Lower leg skin (tissue), 3 donors: ENCODE results near the gene ANKRD33.

Source experiments
- CTCF ChIP-seq, 3 donors: fragments of 450-650 bp; IDR thresholded peaks; one replicate each; pipeline ENCODE4 v1.5.1; 2016; ENCODE audit warnings: antibody characterized with exemption in 3 of 3, mild to moderate bottlenecking in 3 of 3, moderate library complexity in 2 of 3
- POLR2A ChIP-seq, 2 donors: fragments of 450-650 bp; IDR thresholded peaks; one replicate each; pipeline ENCODE4 v1.6.1; 2016 to 2017; ENCODE audit warnings: antibody characterized with exemption in 2 of 2, mild to moderate bottlenecking in 1 of 2, moderate library complexity in 1 of 2

GRCh38 chr12:51839310-51839947 is 48.5 kb upstream of the ANKRD33 start:
- no peak for TF ChIP-seq POLR2A (IDR thresholded peaks at IDR 0.05)
- no peak for TF ChIP-seq CTCF (IDR thresholded peaks at IDR 0.05)
